GM19351 (cell line): Measurements from ENCODE around the gene KLF11.
A peak's percentile ranks its signal among the peaks of the same experiment; 100 is the strongest.
"Not testable (repeated sequence)": the region's sequence is repeated elsewhere in the genome, so short reads cannot be mapped to it uniquely, and the experiment has no call there.

ENCODE experiments used
- ATAC-seq: cut with Tn5 transposase; IDR thresholded peaks from one replicate; pipeline ENCODE4 v1.9.1; 2021; ENCODE audit warnings: mild to moderate bottlenecking, moderate library complexity; ENCODE audit not compliant: unreplicated experiment

The KLF11 gene

DNA sequence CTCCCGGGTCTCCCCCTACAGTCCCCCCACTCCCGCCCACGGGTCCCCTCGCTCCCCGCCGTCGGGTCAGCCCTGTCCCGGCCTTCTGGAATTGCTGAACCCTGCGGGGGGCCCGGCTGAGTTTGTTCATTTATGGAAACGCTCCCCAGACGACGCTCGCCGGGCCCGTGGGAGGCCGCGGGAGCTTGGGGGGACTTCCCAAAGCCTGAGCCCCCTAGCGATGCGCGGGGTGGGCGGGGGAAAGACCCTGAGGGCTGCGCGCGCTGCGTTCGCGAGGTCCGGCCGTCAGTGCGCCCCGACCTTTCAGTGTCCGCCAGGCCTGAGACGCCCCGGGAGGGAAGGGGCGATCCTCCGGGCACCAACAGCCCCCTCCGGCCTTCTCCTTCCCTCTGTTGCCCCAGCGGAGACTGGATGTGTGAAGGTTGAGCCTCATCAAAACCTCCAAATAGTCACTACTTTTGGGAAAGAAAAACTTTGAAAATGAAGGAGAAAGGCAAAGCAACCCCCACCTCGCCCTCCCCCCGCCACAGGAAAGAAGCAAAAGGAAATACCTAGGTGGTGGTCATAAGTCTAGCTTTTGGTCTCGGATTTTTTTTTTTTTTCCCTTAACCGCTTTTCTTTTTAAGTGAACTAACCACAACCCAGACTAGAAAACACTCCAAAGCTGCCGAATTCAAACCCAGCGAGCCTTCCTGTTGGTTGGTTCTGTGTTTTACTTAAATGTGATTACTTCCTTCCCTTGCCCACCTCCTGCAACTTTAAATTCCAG lies 37.4 kb downstream of the KLF11 start:
- ATAC-seq, result no peak

DNA sequence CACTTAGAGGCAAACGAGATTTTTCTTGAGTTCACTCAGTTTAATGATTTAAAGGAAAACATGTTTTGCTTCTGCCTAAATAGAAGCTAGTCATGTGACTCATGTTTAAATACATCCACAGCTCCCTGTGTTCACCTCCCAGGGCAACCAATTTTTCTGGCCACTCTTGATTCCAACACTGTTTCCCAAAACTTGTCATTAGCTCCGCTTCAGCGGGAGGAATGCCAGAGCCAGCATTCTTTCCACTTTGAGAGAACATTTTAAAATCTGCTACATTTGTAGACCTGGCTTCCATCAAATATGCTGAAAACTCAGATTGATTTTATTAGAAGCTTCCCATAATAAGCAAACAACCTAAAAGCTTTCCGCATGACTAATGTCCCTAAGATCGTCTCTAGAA lies 39.7 kb downstream of the KLF11 start:
- no peak for ATAC-seq

DNA sequence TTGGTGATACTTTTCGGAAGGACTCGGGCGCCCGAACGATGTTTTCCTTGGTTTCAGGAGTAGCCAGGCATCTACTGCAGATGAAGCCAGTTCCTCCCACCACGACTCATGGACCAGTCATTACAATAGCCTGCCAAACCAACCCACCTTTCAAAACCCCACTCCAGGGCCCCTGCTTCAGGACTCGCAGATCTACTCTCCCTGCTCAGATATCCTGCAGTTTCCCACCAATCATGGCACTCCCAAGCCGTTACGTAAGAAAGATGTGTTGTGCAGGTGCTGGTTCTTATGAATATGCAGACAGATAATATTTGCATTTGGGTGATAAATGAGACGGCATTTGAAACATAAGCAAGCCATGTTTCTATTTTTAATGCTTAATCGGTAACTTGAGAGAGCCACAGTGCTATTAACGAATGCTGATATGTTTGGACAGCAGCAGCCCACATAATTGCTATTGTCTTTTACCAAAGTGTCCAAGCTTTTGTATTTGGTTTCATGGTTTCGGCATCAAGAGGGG lies 40.4 kb downstream of the KLF11 start:
- ATAC-seq, result no peak

DNA sequence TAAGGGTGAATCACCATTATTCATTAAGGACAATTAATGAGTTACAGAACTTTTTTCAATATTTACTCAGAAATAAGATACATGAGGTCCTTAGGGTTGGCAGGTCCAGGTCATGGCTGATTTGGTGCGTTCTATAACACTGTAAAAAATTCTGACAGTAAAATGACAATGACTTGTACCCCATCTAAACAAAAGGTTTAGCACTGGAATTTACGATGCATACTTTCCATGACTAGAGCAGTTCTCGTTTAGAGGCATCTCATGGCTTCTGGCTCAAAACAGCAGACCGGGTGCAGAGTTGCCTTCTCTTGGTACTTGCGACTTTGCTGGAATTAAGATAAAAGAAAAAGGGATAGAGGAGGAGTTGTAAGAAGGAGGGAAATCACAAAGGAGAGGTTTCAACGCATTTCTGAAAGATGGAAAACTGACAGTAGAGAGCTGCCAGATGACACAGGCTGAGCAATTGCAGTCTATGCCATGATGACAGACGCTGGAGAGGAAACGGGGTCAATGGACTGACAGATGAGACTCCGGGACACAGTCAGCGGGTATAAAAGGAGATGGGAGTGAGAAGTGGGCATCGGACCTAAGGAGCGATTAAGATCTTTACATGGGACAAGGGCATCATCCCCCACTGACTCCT lies 41.0 kb downstream of the KLF11 start:
- no peak for ATAC-seq

DNA sequence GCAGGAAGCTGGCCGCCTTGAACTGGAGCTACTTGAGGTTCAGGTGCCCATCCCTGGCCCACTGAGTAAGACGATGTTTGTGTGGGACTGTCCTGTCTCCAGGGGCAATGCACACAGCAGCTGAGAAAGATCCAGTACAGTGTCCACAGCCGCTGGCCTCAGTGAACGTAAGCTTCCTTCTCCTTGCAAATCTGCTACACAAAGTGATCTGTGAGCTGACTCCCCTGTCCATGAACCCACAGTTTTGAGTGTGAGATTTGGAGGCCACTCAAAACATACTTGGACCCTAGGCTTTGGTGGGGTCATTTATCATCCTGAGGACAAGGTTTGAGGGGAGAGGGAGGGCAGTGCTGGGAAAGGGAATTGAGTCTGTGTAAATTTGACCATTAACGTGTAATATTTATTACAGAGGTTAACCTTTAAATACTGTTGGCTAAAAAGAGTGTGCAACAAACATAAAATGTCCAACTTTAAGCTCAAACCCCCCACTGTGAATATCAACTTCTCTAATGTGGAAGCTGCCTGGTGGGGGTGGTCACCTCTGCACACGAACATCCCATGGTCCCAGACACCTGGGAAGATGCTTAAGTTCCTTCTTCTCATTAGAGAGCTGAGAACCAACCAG lies 41.8 kb downstream of the KLF11 start:
- no peak for ATAC-seq

DNA sequence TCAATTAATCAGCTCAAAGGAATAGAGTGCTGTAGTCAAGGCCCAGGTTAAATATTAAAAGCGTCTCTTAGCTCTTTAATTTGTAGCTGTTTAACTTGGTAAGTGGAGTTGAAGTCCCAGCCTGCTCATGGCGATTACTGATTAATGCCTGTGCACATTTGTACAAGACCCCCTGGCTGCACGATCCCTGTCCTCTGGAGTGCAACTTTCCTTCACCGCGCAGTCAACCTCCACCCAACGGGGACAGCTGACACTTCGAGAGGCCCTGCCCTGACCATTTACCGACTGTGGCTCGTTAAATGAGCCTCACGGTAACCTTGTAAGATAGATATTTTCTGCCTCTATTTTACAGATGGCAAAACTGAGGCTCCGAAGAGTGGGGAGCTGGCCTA lies 42.3 kb downstream of the KLF11 start:
- ATAC-seq, result no peak

DNA sequence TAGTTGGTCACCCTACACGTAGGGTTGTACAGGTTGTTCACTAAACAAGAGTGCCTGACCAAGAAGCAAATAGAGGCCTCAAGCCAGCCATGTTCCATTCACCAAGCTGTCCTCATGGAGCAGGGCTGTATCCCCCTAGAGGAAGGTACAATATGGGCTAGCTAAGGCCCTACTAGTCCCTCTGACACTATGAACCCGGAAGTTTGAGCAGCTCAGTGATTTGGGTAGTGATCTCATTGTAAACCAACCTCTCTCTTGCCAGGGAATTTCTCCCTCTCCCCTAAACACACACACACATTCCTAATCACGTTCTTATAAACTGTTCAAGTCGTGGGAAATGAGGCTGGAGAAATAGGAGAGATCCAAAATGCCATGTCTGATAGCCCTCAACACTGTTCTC lies 43.6 kb downstream of the KLF11 start:
- ATAC-seq, result no peak

DNA sequence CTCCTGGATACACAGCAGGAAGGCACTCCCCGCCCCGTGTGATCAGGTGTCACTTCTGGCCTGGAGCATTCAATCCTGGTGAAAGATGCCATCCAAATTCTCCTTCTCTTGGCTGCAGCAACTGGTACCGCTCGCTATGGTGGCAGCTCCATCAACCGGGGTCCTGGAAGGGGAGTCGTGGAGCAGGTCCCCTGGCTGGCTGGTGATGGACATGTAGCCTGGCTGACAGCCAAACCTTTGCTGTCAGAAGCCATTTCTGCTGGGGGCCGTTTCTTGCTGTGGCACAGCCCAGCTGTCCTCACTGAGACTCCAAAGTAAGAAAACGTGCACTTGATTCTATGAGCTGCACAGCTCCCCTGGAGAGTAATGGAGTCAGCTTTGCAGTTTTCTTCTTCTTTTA lies 44.0 kb downstream of the KLF11 start:
- no peak for ATAC-seq

DNA sequence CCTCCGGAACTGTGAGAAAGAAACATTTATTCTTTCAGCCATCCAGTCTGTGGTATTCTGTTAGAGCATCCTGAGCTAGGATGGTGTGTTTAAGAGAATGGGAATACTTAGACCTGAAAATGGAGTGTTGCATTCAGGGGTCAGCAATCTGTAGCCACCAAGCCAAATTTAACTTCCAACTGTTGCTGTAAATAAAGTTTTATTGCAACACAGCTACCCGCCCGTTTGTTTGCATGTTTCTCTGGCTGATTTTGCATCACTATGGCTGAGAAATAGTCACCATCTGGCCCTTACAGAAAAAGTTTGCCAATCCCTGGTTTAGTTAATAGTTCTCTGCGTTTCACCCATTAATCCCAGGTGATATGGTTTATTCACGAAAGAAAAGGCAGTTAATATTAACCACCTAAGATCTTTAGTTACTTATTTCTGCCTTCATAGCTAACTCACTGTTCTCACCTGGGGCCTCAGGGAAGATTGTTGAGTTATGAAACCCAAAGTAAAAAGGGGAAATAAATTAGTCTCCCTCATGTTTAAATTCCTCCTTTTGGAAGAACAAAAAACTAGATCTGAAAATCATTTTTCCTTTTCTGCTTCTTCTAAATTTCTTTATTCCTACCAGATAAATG lies 46.3 kb downstream of the KLF11 start:
- no peak for ATAC-seq

DNA sequence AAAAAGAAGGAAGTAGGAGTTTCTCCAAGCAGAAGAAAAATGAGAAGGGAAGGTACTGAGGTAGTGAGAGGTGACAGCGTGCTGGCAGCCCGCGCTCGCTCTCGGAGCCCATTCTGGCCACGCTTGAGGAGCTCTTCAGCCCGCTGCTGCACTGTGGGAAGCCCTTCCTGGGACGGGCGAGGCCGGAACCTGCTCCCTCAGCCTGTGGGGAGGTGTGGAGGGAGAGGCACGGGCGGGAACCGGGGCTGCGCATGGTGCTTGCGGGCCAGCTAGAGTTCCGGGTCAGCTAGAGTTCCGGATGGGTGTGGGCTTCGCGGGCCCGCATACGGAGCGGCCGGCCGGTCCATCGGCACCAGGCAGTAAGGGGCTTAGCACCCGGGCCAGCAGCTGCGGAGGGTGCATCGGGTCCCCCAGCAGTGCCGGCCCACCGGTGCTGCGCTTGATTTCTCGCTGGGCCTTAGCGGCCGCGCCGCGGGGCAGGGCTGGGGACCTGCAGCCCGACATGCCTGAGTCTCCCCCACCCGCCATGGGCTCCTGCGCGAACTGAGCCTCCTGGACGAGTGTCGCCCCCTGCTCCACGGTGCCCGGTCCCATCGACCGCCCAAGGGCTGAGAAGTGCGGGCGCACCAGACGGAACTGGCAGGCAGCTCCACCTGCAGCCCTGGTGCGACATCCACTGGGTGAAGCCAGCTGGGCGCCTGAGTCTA lies 48.0 kb downstream of the KLF11 start:
- no peak for ATAC-seq

DNA sequence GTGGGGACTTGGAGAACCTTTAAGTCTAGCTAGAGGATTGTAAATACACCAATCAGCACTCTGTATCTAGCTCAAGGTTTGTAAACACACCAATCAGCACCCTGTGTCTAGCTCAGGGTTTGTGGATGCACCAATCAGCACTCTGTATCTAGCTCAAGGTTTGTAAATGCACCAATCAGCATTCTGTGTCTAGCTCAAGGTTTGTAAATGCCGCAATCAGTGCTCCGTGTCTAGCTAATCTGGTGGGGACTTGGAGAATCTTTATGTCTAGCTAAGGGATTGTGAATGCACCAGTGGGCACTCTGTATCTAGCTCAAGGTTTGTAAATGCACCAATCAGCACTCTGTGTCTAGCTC lies 48.5 kb downstream of the KLF11 start:
- ATAC-seq, result not testable (repeated sequence)

DNA sequence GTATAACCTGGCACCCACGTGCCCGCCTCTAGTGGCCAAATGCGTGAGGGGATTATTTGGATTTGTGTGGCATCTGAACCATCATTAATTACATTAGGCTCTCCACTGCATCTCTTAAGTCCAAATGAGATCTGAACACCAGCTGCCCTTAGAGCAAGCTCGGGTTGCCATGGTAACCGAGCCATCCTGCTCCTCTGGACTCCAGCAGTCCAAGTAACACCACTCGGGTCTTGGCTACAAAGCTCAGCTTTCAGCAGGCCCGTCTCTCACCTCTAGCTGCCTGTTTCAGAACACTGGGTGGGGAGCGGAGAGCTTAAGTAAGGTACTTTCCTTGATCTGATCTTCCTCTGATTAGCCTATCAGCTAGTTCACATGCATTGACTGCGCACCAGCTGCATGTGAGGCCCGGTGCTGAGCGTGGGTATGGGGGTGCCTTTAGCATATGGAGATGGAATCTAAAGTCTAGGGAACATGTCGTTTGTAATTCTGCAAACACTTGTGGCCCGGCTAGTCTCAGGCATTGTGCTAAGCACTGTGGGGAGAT lies 51.0 kb downstream of the KLF11 start:
- no peak for ATAC-seq

DNA sequence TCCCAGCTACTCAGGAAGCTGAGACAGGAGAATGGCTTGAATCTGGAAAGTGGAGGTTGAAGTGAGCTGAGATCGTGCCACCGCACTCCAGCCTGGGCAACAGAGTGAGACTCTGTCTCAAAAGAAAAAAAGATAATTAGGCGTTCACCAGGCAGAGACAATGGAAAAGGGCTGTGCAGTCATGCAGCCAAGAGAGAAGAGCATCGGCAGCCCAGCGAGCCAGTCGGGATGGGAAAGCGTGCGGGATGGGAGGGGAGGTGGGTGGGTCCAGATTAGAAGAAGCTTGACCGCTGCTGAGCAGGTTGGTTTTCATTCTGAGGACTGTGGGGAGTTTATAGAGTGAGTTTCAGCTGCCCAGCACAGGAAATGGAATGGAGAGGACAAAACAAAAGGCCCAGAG lies 51.8 kb downstream of the KLF11 start:
- ATAC-seq, result no peak

DNA sequence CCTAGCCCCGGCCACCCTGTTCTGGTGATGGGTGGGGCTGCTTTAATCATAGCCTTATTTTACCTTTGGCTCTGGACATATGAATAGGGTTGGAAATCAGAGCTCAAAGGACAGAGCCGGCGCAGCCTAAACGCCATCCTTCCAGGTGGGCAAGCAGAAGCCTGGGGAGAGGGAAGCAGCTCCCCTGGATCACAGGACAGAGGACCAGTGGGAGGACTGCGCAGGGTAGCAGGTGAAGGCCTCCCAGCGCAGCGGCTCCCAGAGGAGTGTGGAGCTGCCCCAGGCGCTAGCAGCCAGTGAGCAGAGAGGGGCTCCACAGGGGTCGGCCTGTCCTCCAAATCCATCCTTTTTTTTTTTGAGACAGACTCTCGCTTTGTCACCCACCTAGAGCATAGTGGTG lies 53.3 kb downstream of the KLF11 start:
- no peak for ATAC-seq

DNA sequence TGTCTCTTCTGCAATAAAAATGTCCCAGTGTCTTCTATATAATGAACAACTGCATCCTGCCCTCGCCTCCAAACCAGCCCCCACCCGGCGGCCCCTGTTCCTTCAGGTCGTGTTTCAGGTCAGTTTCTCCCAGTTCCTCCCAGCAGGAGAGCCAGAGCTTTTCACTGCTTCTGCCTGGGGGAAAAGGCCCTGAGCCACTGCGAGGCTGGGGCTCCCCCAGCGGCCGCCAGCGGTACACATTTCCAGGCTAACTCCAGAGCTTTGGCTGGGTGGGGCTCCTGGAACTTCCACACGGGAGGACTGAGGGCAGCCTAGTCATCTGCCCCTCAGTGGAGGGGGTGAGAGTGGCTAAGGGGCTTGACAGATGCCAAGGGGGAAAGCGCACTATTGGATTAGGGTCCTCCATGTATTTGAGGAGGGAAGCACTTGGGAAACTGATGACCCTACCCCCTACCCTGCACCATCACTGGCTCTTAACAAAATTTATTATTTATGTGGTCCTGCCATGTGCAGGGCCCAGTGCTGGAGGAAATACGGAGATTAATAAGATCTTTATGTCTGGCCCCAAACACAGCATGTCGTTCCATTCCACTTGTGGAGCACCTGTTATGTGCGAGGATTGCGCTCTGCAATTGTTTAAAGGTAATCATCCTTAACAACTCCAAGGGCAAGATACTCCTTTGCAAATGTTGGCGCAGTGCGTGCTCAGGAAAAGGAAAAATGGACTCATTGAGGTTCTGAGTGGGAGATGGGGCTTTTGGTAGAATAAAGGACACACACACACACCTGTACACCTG lies 54.2 kb downstream of the KLF11 start:
- ATAC-seq, result peak; percentile 81

DNA sequence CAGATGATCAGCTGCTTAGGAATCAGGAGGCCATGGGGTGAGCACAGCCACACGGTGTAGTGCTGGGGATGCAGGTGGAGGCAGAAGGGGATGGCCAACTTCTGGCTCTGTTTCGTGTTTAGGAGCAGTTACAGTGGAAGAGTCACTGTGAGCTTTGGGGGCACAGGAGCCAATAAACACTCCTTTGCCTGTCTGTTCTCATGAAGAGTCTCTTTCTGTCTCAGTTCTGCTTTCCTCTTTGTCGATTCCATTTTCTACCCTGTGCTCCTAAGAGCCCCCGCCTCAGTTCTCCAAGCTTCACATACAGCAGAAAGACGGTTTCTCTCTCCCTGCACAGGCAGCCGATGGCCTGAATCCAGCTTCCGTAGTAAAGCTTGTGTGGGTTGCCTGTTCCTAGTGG lies 58.1 kb downstream of the KLF11 start:
- ATAC-seq, result no peak

DNA sequence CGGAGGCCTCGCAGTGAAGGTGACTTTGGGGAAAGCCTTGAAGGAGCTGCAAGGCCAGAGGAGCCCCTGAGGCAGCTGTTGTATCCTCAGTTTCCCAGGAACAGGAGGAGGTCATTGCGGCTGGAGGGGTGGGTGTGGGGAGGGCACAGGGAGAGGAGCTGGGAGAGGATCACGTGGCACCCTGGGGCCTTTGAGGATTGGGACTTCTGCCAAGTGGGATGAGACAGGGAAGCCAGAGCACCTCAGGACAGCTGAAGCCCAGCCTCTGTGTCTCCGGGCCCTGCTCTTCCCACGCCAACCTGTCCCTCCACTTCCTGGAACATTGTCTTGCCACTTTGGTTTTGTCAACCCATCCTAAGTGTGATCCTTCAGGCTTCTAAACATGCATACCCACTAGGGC lies 59.8 kb downstream of the KLF11 start:
- no peak for ATAC-seq
